Astrocyte (in vitro differentiated cells and primary cell): Measurements from ENCODE around the gene CDK14. TPM values are rescaled to one million over a fixed set of nuclear protein-coding genes. Genes with fewer than 3 reads are reported as not detected.

Experiments
- DNase-seq: peaks from one replicate; pipeline ENCODE4 v3.0.0-alpha.2; 2010; ENCODE audit warnings: low read depth
- FAIRE-seq: peaks from 2 replicates; lab custom pipeline; 2011; peaks lifted over from hg19 to GRCh38; lab: Jason Lieb, UNC
- H2AFZ ChIP-seq: 2 replicates; pipeline ENCODE4 v1.6.0; 2012; ENCODE audit warnings: low read depth, low read length, inconsistent platforms
- H3K27ac ChIP-seq: 2 replicates; pipeline ENCODE4 v1.5.1; 2011; ENCODE audit warnings: low read depth, low read length, inconsistent platforms
- H3K27me3 ChIP-seq: 2 replicates; pipeline ENCODE4 v1.6.0; 2011; ENCODE audit warnings: low read length, inconsistent platforms; ENCODE audit not compliant: insufficient read depth
- H3K36me3 ChIP-seq: 2 replicates; pipeline ENCODE4 v1.5.1; 2011; ENCODE audit warnings: low read length, inconsistent platforms; ENCODE audit not compliant: insufficient read depth
- H3K4me1 ChIP-seq: 2 replicates; pipeline ENCODE4 v1.5.1; 2011; ENCODE audit warnings: low read length, inconsistent platforms; ENCODE audit not compliant: insufficient read depth
- H3K4me2 ChIP-seq: 2 replicates; pipeline ENCODE4 v1.6.0; 2012; ENCODE audit warnings: low read length, inconsistent platforms
- H3K4me3 ChIP-seq: 2 replicates; pipeline ENCODE4 v1.5.1; 2011; ENCODE audit warnings: low read depth, mild to moderate bottlenecking, low read length, inconsistent platforms; ENCODE audit not compliant: insufficient read depth
- H3K79me2 ChIP-seq: 2 replicates; pipeline ENCODE4 v1.6.0; 2012; ENCODE audit warnings: mild to moderate bottlenecking, low read length, inconsistent platforms; ENCODE audit not compliant: insufficient read depth
- H3K9ac ChIP-seq: 2 replicates; pipeline ENCODE4 v1.6.0; 2012; ENCODE audit warnings: mild to moderate bottlenecking, low read length, inconsistent platforms
- H3K9me3 ChIP-seq: 2 replicates; pipeline ENCODE4 v1.5.1; 2012; ENCODE audit warnings: low read depth, mild to moderate bottlenecking, low read length, inconsistent platforms; ENCODE audit not compliant: insufficient read depth
- H4K20me1 ChIP-seq: 2 replicates; pipeline ENCODE4 v1.6.0; 2012; ENCODE audit warnings: low read length, inconsistent platforms; ENCODE audit not compliant: insufficient read depth
- H3K27ac Mint-ChIP-seq: one replicate; pipeline ENCODE4 v1.8.0; 2021; ENCODE audit warnings: mild to moderate bottlenecking, mixed read lengths; ENCODE audit not compliant: unreplicated experiment
- H3K27me3 Mint-ChIP-seq: one replicate; pipeline ENCODE4 v1.8.0; 2021; ENCODE audit warnings: low read depth, mixed read lengths; ENCODE audit not compliant: unreplicated experiment
- H3K36me3 Mint-ChIP-seq: one replicate; pipeline ENCODE4 v1.8.0; 2021; ENCODE audit warnings: low read depth, mixed read lengths; ENCODE audit not compliant: unreplicated experiment
- H3K4me1 Mint-ChIP-seq: one replicate; pipeline ENCODE4 v1.8.0; 2021; ENCODE audit warnings: low read depth, mixed read lengths; ENCODE audit not compliant: unreplicated experiment
- H3K4me3 Mint-ChIP-seq: one replicate; pipeline ENCODE4 v1.8.0; 2021; ENCODE audit warnings: mild to moderate bottlenecking, moderate library complexity, mixed read lengths; ENCODE audit not compliant: unreplicated experiment
- H3K9me3 Mint-ChIP-seq: one replicate; pipeline ENCODE4 v1.8.0; 2021; ENCODE audit warnings: mild to moderate bottlenecking, mixed read lengths; ENCODE audit not compliant: unreplicated experiment
- EZH2 ChIP-seq: IDR thresholded peaks from 2 replicates; pipeline ENCODE4 v1.6.1; 2012; ENCODE audit warnings: mild to moderate bottlenecking, low read length, inconsistent platforms; ENCODE audit not compliant: insufficient read depth
- total RNA-seq: library from RNA; stranded (reverse); gene quantifications from 2 replicates; pipeline ENCODE4 v1.2.1, GENCODE V29; 2021
- TF ChIP-seq, protein P1 (sequence below): IDR thresholded peaks from 2 replicates; pipeline ENCODE4 v1.5.1; 2011; ENCODE audit warnings: low read depth, mild to moderate bottlenecking, inconsistent platforms, low read length, moderate library complexity; ENCODE audit not compliant: insufficient read depth

Gene CDK14
- total RNA-seq, 1 donor from 2014 or later: 30.2 TPM

DNA sequence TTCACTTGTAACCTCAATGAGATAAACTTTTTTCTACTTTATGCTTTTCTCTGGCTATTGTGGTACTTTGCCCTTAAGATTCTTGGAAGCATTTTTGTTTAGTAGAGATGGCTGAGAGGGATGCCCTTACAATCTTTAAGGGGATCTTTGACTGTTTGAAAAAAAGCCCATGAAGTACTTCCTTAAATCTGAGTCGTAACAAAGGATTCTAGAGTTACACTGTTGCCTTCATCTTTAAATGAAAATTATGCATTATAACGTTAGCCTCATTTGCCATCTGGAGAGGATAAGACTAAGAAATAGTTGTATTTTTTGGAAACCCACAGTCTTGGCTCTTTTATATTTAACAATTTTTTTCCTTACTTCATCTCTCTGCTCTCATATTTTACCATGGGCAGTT is 630.3 kb downstream of the CDK14 start:
- H3K4me2 ChIP-seq: no peak overlapping the region
- no peaks in the 10 kb centered on the region for H3K27me3 ChIP-seq
- peaks cover 18% of the 10 kb centered on the region for H3K4me1 ChIP-seq
- H3K27ac Mint-ChIP-seq: no peak overlapping the region
- H3K36me3 ChIP-seq: no peaks in the 10 kb centered on the region
- no peak overlapping the region for H3K9ac ChIP-seq
- no peak overlapping the region for H3K4me3 Mint-ChIP-seq
- no peaks in the 10 kb centered on the region for H3K79me2 ChIP-seq
- H3K27me3 Mint-ChIP-seq: peaks cover 11% of the 10 kb centered on the region
- H3K9me3 ChIP-seq: no peaks in the 10 kb centered on the region
- DNase-seq: no peak
- no peaks in the 10 kb centered on the region for H3K36me3 Mint-ChIP-seq
- TF ChIP-seq, protein P1, sequence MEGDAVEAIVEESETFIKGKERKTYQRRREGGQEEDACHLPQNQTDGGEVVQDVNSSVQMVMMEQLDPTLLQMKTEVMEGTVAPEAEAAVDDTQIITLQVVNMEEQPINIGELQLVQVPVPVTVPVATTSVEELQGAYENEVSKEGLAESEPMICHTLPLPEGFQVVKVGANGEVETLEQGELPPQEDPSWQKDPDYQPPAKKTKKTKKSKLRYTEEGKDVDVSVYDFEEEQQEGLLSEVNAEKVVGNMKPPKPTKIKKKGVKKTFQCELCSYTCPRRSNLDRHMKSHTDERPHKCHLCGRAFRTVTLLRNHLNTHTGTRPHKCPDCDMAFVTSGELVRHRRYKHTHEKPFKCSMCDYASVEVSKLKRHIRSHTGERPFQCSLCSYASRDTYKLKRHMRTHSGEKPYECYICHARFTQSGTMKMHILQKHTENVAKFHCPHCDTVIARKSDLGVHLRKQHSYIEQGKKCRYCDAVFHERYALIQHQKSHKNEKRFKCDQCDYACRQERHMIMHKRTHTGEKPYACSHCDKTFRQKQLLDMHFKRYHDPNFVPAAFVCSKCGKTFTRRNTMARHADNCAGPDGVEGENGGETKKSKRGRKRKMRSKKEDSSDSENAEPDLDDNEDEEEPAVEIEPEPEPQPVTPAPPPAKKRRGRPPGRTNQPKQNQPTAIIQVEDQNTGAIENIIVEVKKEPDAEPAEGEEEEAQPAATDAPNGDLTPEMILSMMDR: no peak
- no peak for TF ChIP-seq EZH2
- no peaks in the 10 kb centered on the region for H4K20me1 ChIP-seq
- H2AFZ ChIP-seq: no peak overlapping the region
- no peaks in the 10 kb centered on the region for H3K4me1 Mint-ChIP-seq
- no peak for FAIRE-seq
- H3K4me3 ChIP-seq: no peak overlapping the region
- peaks cover 2% of the 10 kb centered on the region for H3K9me3 Mint-ChIP-seq
- H3K27ac ChIP-seq: no peak overlapping the region

- Histone ChIP-seq H3K4me2 (peak overlapping the region; percentile 76), H3K9me3 (no peaks in the 10 kb centered on the region), H4K20me1 (no peaks in the 10 kb centered on the region), H3K79me2 (no peaks in the 10 kb centered on the region), H3K36me3 (no peaks in the 10 kb centered on the region), H3K27ac (peak overlapping the region; percentile 34), H3K27me3 (no peaks in the 10 kb centered on the region), H2AFZ (no peak overlapping the region), H3K9ac (peak overlapping the region; percentile 47), H3K4me3 (no peak overlapping the region), H3K4me1 (peaks cover 18% of the 10 kb centered on the region)
- DNase-seq: peak; percentile 22
- TF ChIP-seq, protein P1: no peak
- TF ChIP-seq EZH2: no peak
- H3K36me3 Mint-ChIP-seq: no peaks in the 10 kb centered on the region
- no peaks in the 10 kb centered on the region for H3K4me1 Mint-ChIP-seq
- peaks cover 2% of the 10 kb centered on the region for H3K9me3 Mint-ChIP-seq
- FAIRE-seq: no peak
- H3K27ac Mint-ChIP-seq: no peak overlapping the region
- peaks cover 24% of the 10 kb centered on the region for H3K27me3 Mint-ChIP-seq
- no peak overlapping the region for H3K4me3 Mint-ChIP-seq
These were observed 632.2 kb downstream of the CDK14 start for GRCh38 chr7:91228327-91228726.

DNA sequence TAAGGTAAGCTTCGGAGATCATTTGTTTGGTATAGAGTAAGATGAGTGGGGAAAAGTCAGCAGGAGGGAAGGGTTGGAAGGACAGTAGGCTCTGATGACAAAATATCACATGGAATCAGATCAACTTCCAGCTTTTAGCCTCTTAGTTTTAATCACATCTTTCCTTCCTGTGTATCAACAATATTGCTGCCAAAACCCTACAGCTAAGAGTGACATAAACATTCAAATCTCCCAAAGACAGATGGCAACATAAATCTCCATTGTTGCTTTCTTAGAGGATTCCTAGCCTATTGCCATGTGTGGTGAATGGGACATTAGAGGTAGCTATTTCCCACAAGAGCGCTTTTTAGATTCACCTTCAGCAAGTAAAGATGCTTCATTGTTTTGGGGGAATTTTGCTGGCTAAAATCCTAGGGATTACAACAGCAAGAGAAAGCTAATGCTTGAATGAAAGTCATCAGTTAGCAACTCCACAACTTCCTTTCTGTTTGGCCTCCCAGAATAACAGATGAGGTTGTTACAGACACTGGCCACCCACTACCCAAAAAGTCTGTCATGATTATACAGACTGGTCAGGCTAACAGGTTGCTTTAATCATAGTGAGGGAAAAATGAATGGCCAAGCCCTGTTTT is 632.9 kb downstream of the CDK14 start:
- H3K79me2 ChIP-seq: no peaks in the 10 kb centered on the region
- FAIRE-seq: peak; percentile 23
- H3K36me3 Mint-ChIP-seq: no peaks in the 10 kb centered on the region
- no peak overlapping the region for H3K4me3 ChIP-seq
- peaks cover 18% of the 10 kb centered on the region for H3K4me1 ChIP-seq
- no peaks in the 10 kb centered on the region for H3K36me3 ChIP-seq
- no peak for DNase-seq
- no peaks in the 10 kb centered on the region for H4K20me1 ChIP-seq
- peaks cover 2% of the 10 kb centered on the region for H3K9me3 Mint-ChIP-seq
- H3K27me3 Mint-ChIP-seq: peaks cover 30% of the 10 kb centered on the region
- TF ChIP-seq, protein P1: no peak
- TF ChIP-seq EZH2: no peak
- no peak overlapping the region for H3K27ac Mint-ChIP-seq
- peak overlapping the region; percentile 8 for H2AFZ ChIP-seq
- peak overlapping the region; percentile 34 for H3K27ac ChIP-seq
- no peaks in the 10 kb centered on the region for H3K4me1 Mint-ChIP-seq
- no peaks in the 10 kb centered on the region for H3K27me3 ChIP-seq
- peak overlapping the region; percentile 47 for H3K9ac ChIP-seq
- peak overlapping the region; percentile 76 for H3K4me2 ChIP-seq
- no peak overlapping the region for H3K4me3 Mint-ChIP-seq
- no peaks in the 10 kb centered on the region for H3K9me3 ChIP-seq
